T-cell (primary cell): ENCODE results near the gene CBL. TPM values are rescaled to one million over a fixed set of nuclear protein-coding genes. Genes with fewer than 3 reads are reported as not detected.

Experiments used
- ATAC-seq, 4 experiments: fragments of 200-7000 bp in 3 of 4; fragments of 150-1000 bp in 1 of 4; cut with Tn5 transposase; replicated peaks in 1 of 4; 1 replicate in 3 of 4; 2 replicates in 1 of 4; pipeline ENCODE4 v1.10.0; 2021; ENCODE audit warnings: moderate library complexity in 3 of 4, mild to moderate bottlenecking in 2 of 4, moderate number of reproducible peaks in 1 of 4
- CTCF ChIA-PET, 2 donors: fragments of 300-600 bp; sonication (Branson Sonifier 250); formaldehyde crosslinking; loops; one replicate each; lab custom pipeline; 2022; ENCODE audit warnings: antibody characterized with exemption in 2 of 2; lab: Charles Lee
- POLR2A ChIA-PET, 2 donors: fragments of 300-600 bp; sonication (Branson Sonifier 250); formaldehyde crosslinking; loops; one replicate each; lab custom pipeline; 2022; ENCODE audit warnings: antibody characterized with exemption in 2 of 2; lab: Charles Lee
- DNase-seq, 35 experiments: peaks; one replicate each; pipeline versions ENCODE4 v3.0.0 to v3.0.0-alpha.2; 2013 to 2023
- H3K27ac ChIP-seq: one replicate; pipeline ENCODE4 v1.5.1; 2013; ENCODE audit warnings: low read length
- H3K27me3 ChIP-seq, 2 experiments: replicated peaks in 1 of 2; 1 replicate in 1 of 2; 2 replicates in 1 of 2; pipeline versions ENCODE4 v1.6.1 to v1.7.0; 2013; ENCODE audit warnings: low read length in 1 of 2, mixed read lengths in 1 of 2; ENCODE audit not compliant: control insufficient read depth in 2 of 2, insufficient read depth in 2 of 2; ENCODE audit errors: extremely low read depth in 1 of 2
- H3K36me3 ChIP-seq, 2 donors: 1 replicate in 1 of 2; 2 replicates in 1 of 2; pipeline versions ENCODE4 v1.6.1 to v1.7.0; 2013; ENCODE audit warnings: low read length in 1 of 2; ENCODE audit not compliant: control insufficient read depth in 2 of 2, insufficient read depth in 1 of 2; ENCODE audit errors: extremely low read depth in 1 of 2
- H3K4me1 ChIP-seq, 2 experiments: 1 replicate in 1 of 2; 2 replicates in 1 of 2; pipeline versions ENCODE4 v1.6.1 to v1.7.0; 2013; ENCODE audit warnings: low read length in 2 of 2, mixed read lengths in 1 of 2; ENCODE audit not compliant: insufficient read depth in 2 of 2, control insufficient read depth in 1 of 2; ENCODE audit errors: extremely low read depth in 1 of 2
- H3K4me3 ChIP-seq, 2 donors: 1 replicate in 1 of 2; 2 replicates in 1 of 2; pipeline versions ENCODE4 v1.5.1 to v1.7.0; 2013; ENCODE audit warnings: mild to moderate bottlenecking in 2 of 2, low read length in 1 of 2, moderate library complexity in 1 of 2; ENCODE audit not compliant: control insufficient read depth in 1 of 2; ENCODE audit errors: extremely low read depth in 1 of 2
- H3K9me3 ChIP-seq: 2 replicates; pipeline ENCODE4 v1.7.0; 2013
- H3K27ac Mint-ChIP-seq, 2 donors: one replicate each; pipeline ENCODE4 v1.8.0; 2020 to 2021; ENCODE audit warnings: mild to moderate bottlenecking in 2 of 2, mixed read lengths in 2 of 2
- H3K27me3 Mint-ChIP-seq, 2 donors: one replicate each; pipeline ENCODE4 v1.8.0; 2021 to 2022; ENCODE audit warnings: mixed read lengths in 2 of 2
- H3K36me3 Mint-ChIP-seq: one replicate; pipeline ENCODE4 v1.8.0; 2021; ENCODE audit warnings: mixed read lengths
- H3K4me1 Mint-ChIP-seq, 3 donors: one replicate each; pipeline ENCODE4 v1.8.0; 2020 to 2022; ENCODE audit warnings: mixed read lengths in 3 of 3, mild to moderate bottlenecking in 1 of 3
- H3K4me3 Mint-ChIP-seq, 3 donors: one replicate each; pipeline ENCODE4 v1.8.0; 2020 to 2022; ENCODE audit warnings: mild to moderate bottlenecking in 3 of 3, mixed read lengths in 3 of 3, moderate library complexity in 3 of 3
- H3K9me3 Mint-ChIP-seq, 3 donors: one replicate each; pipeline ENCODE4 v1.8.0; 2020 to 2022; ENCODE audit warnings: mixed read lengths in 3 of 3
- WGBS: methylation state at CpG from one replicate; pipeline ENCODE4 v1.1.5; 2013; ENCODE audit warnings: missing lambda C conversion rate; ENCODE audit not compliant: insufficient coverage; 5-methylcytosine and 5-hydroxymethylcytosine counted together
- total RNA-seq, 35 experiments: library from RNA in 6 of 35; stranded (reverse) in 6 of 35; fragments of 120-200 nt in 1 of 35; gene quantifications; one replicate each; pipeline versions ENCODE4 v1.2.1 to v1.2.4 and lab custom pipeline; 2013 to 2026

Gene CBL
- total RNA-seq, 5 donors from 2014 or later (not counting 1 experiment from before 2014, with no cell fraction given): 40.9 to 42.2 (median 41.1) TPM

- Histone ChIP-seq H3K4me1 (peaks cover 0 to 13% of the 10 kb centered on the region in 2 experiments), H3K27me3 (peaks cover 3 to 71% of the 10 kb centered on the region in 2 experiments), H3K27ac (no peak overlapping the region), H3K36me3 (no peaks in the 10 kb centered on the region), H3K4me3 (no peak overlapping the region), H3K9me3 (no peaks in the 10 kb centered on the region)
- H3K27ac Mint-ChIP-seq: no peak overlapping the region
- ChIA-PET CTCF (interaction anchor here in 1 of 2 donors (0.6 kb wide), 1 partner anchor 50 kb away, joined by 3 read pairs; no protein-coding TSS in a partner anchor), POLR2A (no interaction called here)
- ATAC-seq: no peak
- H3K27me3 Mint-ChIP-seq: peaks cover 28 to 45% of the 10 kb centered on the region in 2 donors
- H3K9me3 Mint-ChIP-seq: no peaks in the 10 kb centered on the region
- WGBS: 78% methylated on average over 9 of the region's 12 CpGs
- no peak for DNase-seq
- peaks cover 4% of the 10 kb centered on the region for H3K36me3 Mint-ChIP-seq
- H3K4me3 Mint-ChIP-seq: no peak overlapping the region
- H3K4me1 Mint-ChIP-seq: peaks cover 5 to 9% (median 6%) of the 10 kb centered on the region in 3 donors
These were observed 139.5 kb downstream of the CBL start for GRCh38 chr11:119345685-119346084.

GRCh38 chr11:119346605-119347004, 140.5 kb downstream of the CBL start, which contains the start of gene MFRP:
Gene MFRP, minus strand, starts transcription at chr11:119346705. Its CDS starts 192 bp downstream, at chr11:119346513.
- ChIA-PET POLR2A (no interaction called here), CTCF (interaction anchor here in 1 of 2 donors (1.3 kb wide), 1 partner anchor 9 kb away, joined by 4 read pairs; no protein-coding TSS in a partner anchor)
- DNase-seq (no peak), ATAC-seq (no peak)
- Histone ChIP-seq H3K9me3 (no peaks in the 10 kb centered on the region), H3K27me3 (peaks cover 0 to 64% of the 10 kb centered on the region in 2 experiments), H3K4me1 (peaks cover 0 to 6% of the 10 kb centered on the region in 2 experiments), H3K27ac (no peak within 1 kb of the TSS), H3K36me3 (no peaks in the 10 kb centered on the region), H3K4me3 (no peak within 1 kb of the TSS)
- Mint-ChIP-seq H3K27me3 (peaks cover 21 to 37% of the 10 kb centered on the region in 2 donors), H3K4me1 (peaks cover 0 to 3% (median 0%) of the 10 kb centered on the region in 3 donors), H3K27ac (no peak within 1 kb of the TSS), H3K4me3 (no peak within 1 kb of the TSS), H3K9me3 (no peaks in the 10 kb centered on the region), H3K36me3 (no peaks in the 10 kb centered on the region)
- WGBS: 21% methylated on average over 2 of the region's 6 CpGs

- ChIA-PET POLR2A (interaction anchor here in 1 of 2 donors (0.5 kb wide), 1 partner anchor 59 kb away, joined by 12 read pairs; no protein-coding TSS in a partner anchor), CTCF (interaction anchor here in 1 of 2 donors (1.0 to 1.3 kb wide), 2 partner anchors 9 to 10 kb away, joined by 4 to 11 read pairs; no protein-coding TSS in a partner anchor)
- Histone ChIP-seq H3K4me3 (no peak overlapping the region), H3K4me1 (peaks cover 0 to 6% of the 10 kb centered on the region in 2 experiments), H3K9me3 (no peaks in the 10 kb centered on the region), H3K27ac (no peak overlapping the region), H3K27me3 (peaks cover 0 to 62% of the 10 kb centered on the region in 2 experiments), H3K36me3 (no peaks in the 10 kb centered on the region)
- Mint-ChIP-seq H3K27me3 (peaks cover 24 to 31% of the 10 kb centered on the region in 2 donors), H3K4me1 (peaks cover 0 to 3% (median 0%) of the 10 kb centered on the region in 3 donors), H3K4me3 (no peak overlapping the region), H3K9me3 (no peaks in the 10 kb centered on the region), H3K27ac (no peak overlapping the region), H3K36me3 (no peaks in the 10 kb centered on the region)
- ATAC-seq (no peak), DNase-seq (no peak)
- no CpG with 5 or more reads among the region's 2 CpGs for WGBS
These were observed 141.1 kb downstream of the CBL start for GRCh38 chr11:119347242-119347641.

- Histone ChIP-seq H3K4me1 (peaks cover 0 to 6% of the 10 kb centered on the region in 2 experiments), H3K9me3 (no peaks in the 10 kb centered on the region), H3K27me3 (peaks cover 3 to 61% of the 10 kb centered on the region in 2 experiments), H3K4me3 (no peak overlapping the region), H3K36me3 (no peaks in the 10 kb centered on the region), H3K27ac (no peak overlapping the region)
- ATAC-seq: no peak
- CTCF ChIA-PET: interaction anchor here (0.5 to 1.0 kb wide), 2 partner anchors 9 to 10 kb away, joined by 3 to 11 read pairs; no protein-coding TSS in a partner anchor
- no peaks in the 10 kb centered on the region for H3K9me3 Mint-ChIP-seq
- H3K27me3 Mint-ChIP-seq: peaks cover 28 to 32% of the 10 kb centered on the region in 2 donors
- no peak for DNase-seq
- no peak overlapping the region for H3K27ac Mint-ChIP-seq
- 78% methylated on average over 7 of the region's 16 CpGs for WGBS
- POLR2A ChIA-PET: interaction anchor here in 1 of 2 donors (0.7 kb wide), 1 partner anchor 15 kb away, joined by 3 read pairs; no protein-coding TSS in a partner anchor
- no peak overlapping the region for H3K4me3 Mint-ChIP-seq
- peaks cover 0 to 3% (median 0%) of the 10 kb centered on the region in 3 donors for H3K4me1 Mint-ChIP-seq
- H3K36me3 Mint-ChIP-seq: no peaks in the 10 kb centered on the region
These were observed 141.9 kb downstream of the CBL start for GRCh38 chr11:119347940-119348605.

GRCh38 chr11:119350302-119350701, 144.2 kb downstream of the CBL start:
- no peaks in the 10 kb centered on the region for H3K9me3 ChIP-seq
- H3K36me3 Mint-ChIP-seq: no peaks in the 10 kb centered on the region
- no peak for DNase-seq
- POLR2A ChIA-PET: interaction anchor here in 1 of 2 donors (0.6 kb wide), 1 partner anchor 19 kb away, joined by 3 read pairs; no protein-coding TSS in a partner anchor
- no peak overlapping the region for H3K4me3 Mint-ChIP-seq
- no peaks in the 10 kb centered on the region for H3K36me3 ChIP-seq
- ATAC-seq: no peak
- peaks cover 5 to 46% of the 10 kb centered on the region in 2 experiments for H3K27me3 ChIP-seq
- H3K4me3 ChIP-seq: no peak overlapping the region
- H3K27ac ChIP-seq: peak overlapping the region; percentile 34
- whole genome bisulfite sequencing: 48% methylated on average over 3 of the region's 6 CpGs
- no peaks in the 10 kb centered on the region for H3K9me3 Mint-ChIP-seq
- peaks cover 0 to 6% of the 10 kb centered on the region in 2 experiments for H3K4me1 ChIP-seq
- peaks cover 25 to 31% of the 10 kb centered on the region in 2 donors for H3K27me3 Mint-ChIP-seq
- H3K27ac Mint-ChIP-seq: peak overlapping the region in 1 of 2 donors; percentile 48
- H3K4me1 Mint-ChIP-seq: peaks cover 0 to 3% (median 0%) of the 10 kb centered on the region in 3 donors
- CTCF ChIA-PET: no interaction called here

GRCh38 chr11:119351232-119351631, 145.1 kb downstream of the CBL start:
- ATAC-seq: no peak

More at GRCh38 chr11:119351232-119351631, 145.1 kb downstream of the CBL start:
- Histone ChIP-seq H3K27ac (no peak overlapping the region), H3K9me3 (no peaks in the 10 kb centered on the region), H3K36me3 (no peaks in the 10 kb centered on the region), H3K27me3 (peaks cover 5 to 47% of the 10 kb centered on the region in 2 experiments), H3K4me1 (peaks cover 0 to 9% of the 10 kb centered on the region in 2 experiments), H3K4me3 (no peak overlapping the region)
- Mint-ChIP-seq H3K36me3 (no peaks in the 10 kb centered on the region), H3K27me3 (peaks cover 25 to 32% of the 10 kb centered on the region in 2 donors), H3K4me3 (no peak overlapping the region), H3K9me3 (no peaks in the 10 kb centered on the region), H3K27ac (no peak overlapping the region), H3K4me1 (peaks cover 2 to 5% (median 2%) of the 10 kb centered on the region in 3 donors)
- no peak for DNase-seq
- CTCF ChIA-PET: no interaction called here
- POLR2A ChIA-PET: interaction anchor here in 1 of 2 donors (0.6 kb wide), 1 partner anchor 782 kb away, joined by 3 read pairs; no protein-coding TSS in a partner anchor
- no CpG with 5 or more reads among the region's 2 CpGs for WGBS
